Nephron progenitor cell (in vitro differentiated cells): ENCODE results near the gene BEST4.
"Not testable (repeated sequence)": the region's sequence is repeated elsewhere in the genome, so short reads cannot be mapped to it uniquely, and the experiment has no call there.

Experiments
- DNase-seq: peaks from one replicate; pipeline ENCODE4 v3.0.0; 2021
- H3K27ac Mint-ChIP-seq: 2 replicates; pipeline ENCODE4 v1.8.0; 2021; ENCODE audit warnings: mild to moderate bottlenecking, moderate library complexity, mixed read lengths
- H3K27me3 Mint-ChIP-seq: 2 replicates; pipeline ENCODE4 v1.8.0; 2021; ENCODE audit warnings: mild to moderate bottlenecking, low read depth, mixed read lengths; ENCODE audit not compliant: poor library complexity
- H3K36me3 Mint-ChIP-seq: 2 replicates; pipeline ENCODE4 v1.8.0; 2021; ENCODE audit warnings: low read depth, mixed read lengths
- H3K4me1 Mint-ChIP-seq: 2 replicates; pipeline ENCODE4 v1.8.0; 2021; ENCODE audit warnings: mixed read lengths
- H3K4me3 Mint-ChIP-seq: 2 replicates; pipeline ENCODE4 v1.8.0; 2021; ENCODE audit warnings: mild to moderate bottlenecking, moderate library complexity, mixed read lengths
- H3K9me3 Mint-ChIP-seq: 2 replicates; pipeline ENCODE4 v1.8.0; 2021; ENCODE audit warnings: mild to moderate bottlenecking, moderate library complexity, mixed read lengths
- CTCF ChIP-seq: fragments of 200-600 bp; sonication (generic); IDR thresholded peaks from 2 replicates; pipeline ENCODE4 v1.5.0; 2021; ENCODE audit warnings: antibody characterized with exemption

BEST4 gene

DNA sequence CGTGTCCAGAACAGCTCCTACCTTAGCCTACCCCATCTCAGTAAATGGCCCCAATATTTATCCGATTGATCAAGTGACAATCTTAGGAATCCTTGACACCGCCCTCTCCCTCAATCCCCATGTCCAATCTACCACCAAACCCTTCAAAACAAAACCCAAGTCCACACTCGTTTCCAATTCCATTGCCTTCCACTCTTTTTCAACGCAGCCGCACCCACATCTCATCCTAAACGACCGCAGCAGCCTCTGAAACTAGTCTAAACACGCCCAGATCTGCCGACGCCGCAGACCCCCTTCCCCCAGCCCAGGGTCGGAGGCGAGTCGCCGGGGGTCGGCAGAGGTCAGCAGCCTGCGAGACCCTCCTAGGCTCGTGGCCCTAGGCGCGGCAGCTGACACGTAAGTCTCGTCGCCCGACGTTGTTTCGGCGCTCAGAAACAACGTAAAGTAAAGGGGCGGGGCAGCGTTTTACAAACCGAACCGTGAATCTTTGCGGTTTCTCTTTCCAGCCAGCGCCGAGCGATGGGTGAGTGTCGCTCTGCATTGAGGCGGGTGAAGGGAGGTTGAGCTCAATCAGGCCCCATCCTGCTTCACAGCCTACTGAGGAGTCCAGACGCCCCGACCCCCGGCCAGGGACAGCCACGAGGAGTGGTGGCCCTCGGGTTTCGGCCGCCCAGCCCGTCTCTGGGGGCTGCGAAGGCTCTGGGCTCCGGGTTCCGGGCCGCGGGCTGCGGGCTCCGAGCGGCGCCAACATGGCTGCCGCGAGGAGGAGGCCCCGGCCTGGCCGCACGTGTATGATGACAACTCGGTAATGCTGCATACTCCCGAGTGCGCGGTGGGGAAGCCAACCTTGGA lies 12.7 kb downstream of the BEST4 start, which contains the start of gene RPS8:
Gene RPS8, plus strand, starts transcription at position 463 of the 852 bp plus-strand sequence. Its CDS starts 57 bp downstream, at position 520.
- peak; percentile 90 for DNase-seq
- Mint-ChIP-seq H3K36me3 (peaks cover 37% of the 10 kb centered on the region), H3K4me3 (peak within 1 kb of the TSS; percentile 89), H3K27me3 (peaks cover 10% of the 10 kb centered on the region), H3K27ac (peak within 1 kb of the TSS; percentile 99), H3K4me1 (peaks cover 47% of the 10 kb centered on the region), H3K9me3 (no peaks in the 10 kb centered on the region)
- no peak for TF ChIP-seq CTCF

DNA sequence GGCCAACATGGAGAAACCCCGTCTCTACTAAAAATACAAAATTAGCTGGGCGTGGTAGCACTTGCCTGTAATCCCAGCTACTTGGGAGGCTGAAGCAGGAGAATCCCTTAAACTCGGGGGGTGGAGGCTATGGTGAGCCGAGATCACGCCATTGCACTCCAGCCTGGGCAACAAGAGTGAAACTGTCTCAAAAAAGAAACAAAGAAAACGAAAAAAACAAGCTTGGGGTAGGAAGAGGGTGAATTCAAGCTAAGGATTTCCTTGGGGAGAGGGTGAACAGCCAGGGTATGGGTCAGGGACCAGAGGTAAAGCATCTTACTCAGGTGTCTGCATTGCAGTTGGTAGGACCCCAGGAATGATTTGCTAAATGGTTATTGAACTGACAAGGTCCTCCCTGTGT lies 21.5 kb downstream of the BEST4 start:
- H3K27ac Mint-ChIP-seq: peak overlapping the region; percentile 50
- H3K4me1 Mint-ChIP-seq, H3K9me3 Mint-ChIP-seq, DNase-seq, H3K4me3 Mint-ChIP-seq, H3K27me3 Mint-ChIP-seq: not testable (repeated sequence)
- H3K36me3 Mint-ChIP-seq: peaks cover 32% of the 10 kb centered on the region

DNA sequence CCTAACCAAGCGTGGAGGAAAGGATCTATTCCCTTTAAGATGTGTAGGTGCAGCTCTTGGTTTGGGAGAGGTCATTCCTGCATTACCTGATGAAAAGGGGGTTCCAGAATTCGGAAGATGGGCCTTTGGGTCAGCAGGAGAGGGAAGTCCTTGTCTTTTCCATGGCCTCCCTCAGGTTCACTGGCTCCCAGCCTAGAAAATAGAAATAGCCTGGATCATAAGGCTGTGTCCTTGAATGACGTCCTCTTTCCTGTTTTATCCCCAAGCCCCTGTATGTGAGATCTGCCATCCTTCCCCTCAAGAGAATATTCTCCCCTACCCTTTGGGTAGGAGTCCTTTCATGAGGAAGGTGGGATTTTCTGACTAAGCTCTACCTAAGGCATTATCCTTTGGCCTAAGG lies 27.1 kb downstream of the BEST4 start:
- no peaks in the 10 kb centered on the region for H3K4me1 Mint-ChIP-seq
- H3K36me3 Mint-ChIP-seq: peaks cover 69% of the 10 kb centered on the region
- no peak for TF ChIP-seq CTCF
- no peak overlapping the region for H3K27ac Mint-ChIP-seq
- H3K9me3 Mint-ChIP-seq: no peaks in the 10 kb centered on the region
- H3K27me3 Mint-ChIP-seq: no peaks in the 10 kb centered on the region
- no peak overlapping the region for H3K4me3 Mint-ChIP-seq
- DNase-seq: no peak

DNA sequence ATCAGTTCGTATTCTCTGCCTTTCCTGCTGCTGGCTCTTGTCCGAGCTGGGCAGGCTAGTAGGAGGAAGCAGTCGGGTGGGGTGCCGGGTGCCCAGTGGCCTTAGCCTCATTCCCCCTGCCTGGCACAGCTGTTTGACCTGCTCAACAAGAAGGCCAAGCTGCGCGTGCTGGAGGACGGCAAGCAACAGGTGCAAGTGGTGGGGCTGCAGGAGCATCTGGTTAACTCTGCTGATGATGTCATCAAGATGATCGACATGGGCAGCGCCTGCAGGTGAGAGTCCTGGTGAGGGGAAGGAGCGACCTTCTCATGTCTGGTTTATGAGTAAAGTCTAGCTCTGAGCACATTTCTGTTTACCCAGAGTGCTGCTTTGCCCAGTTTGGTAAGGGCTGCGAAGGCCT lies 28.9 kb downstream of the BEST4 start:
- Mint-ChIP-seq H3K4me3 (no peak overlapping the region), H3K36me3 (peaks cover 71% of the 10 kb centered on the region)
- no peak for TF ChIP-seq CTCF

GRCh38 chr1:44757420-44757819 lies 30.6 kb downstream of the BEST4 start:
- no peaks in the 10 kb centered on the region for H3K9me3 Mint-ChIP-seq
- no peak for DNase-seq
- no peaks in the 10 kb centered on the region for H3K27me3 Mint-ChIP-seq
- no peaks in the 10 kb centered on the region for H3K4me1 Mint-ChIP-seq
- H3K4me3 Mint-ChIP-seq: no peak overlapping the region
- H3K36me3 Mint-ChIP-seq: peaks cover 66% of the 10 kb centered on the region
- TF ChIP-seq CTCF: no peak
- no peak overlapping the region for H3K27ac Mint-ChIP-seq

More for the DNA sequence above, 28.9 kb downstream of the BEST4 start:
- Mint-ChIP-seq H3K9me3 (no peaks in the 10 kb centered on the region), H3K27me3 (no peaks in the 10 kb centered on the region), H3K27ac (no peak overlapping the region), H3K4me1 (no peaks in the 10 kb centered on the region)
- DNase-seq: no peak

DNA sequence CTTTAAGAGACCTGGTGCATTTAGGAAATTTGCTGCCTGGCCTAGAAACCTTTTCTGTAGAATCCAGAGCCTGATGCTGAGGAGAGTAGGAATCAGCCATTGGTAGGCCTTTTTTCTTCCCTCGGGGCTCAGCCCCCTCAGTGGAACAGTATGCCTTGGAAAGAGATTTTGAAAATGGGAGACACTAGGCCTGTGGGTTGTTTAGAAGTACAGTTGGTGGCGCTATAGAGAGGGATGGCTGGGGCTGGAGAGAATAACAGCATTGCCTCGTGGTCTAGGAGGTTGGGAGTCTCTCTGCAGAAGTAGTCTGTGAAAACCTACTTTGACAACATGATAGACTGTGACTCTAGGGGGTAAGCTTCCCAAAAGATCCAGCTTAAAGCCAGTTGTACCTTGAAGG lies 40.1 kb downstream of the BEST4 start:
- H3K4me3 Mint-ChIP-seq: no peak overlapping the region
- no peak for TF ChIP-seq CTCF
- no peak for DNase-seq

More for the DNA sequence above, 40.1 kb downstream of the BEST4 start:
- Mint-ChIP-seq H3K4me1 (peaks cover 4% of the 10 kb centered on the region), H3K9me3 (no peaks in the 10 kb centered on the region), H3K27ac (no peak overlapping the region), H3K36me3 (peaks cover 50% of the 10 kb centered on the region), H3K27me3 (peaks cover 2% of the 10 kb centered on the region)
